ENCODE data around the gene TRMT2A.

TRMT2A gene

GRCh38 chr22:20117633-20118299, 740 bp upstream of the TRMT2A start:
- DNase-seq, result peak; percentile 59

DNA sequence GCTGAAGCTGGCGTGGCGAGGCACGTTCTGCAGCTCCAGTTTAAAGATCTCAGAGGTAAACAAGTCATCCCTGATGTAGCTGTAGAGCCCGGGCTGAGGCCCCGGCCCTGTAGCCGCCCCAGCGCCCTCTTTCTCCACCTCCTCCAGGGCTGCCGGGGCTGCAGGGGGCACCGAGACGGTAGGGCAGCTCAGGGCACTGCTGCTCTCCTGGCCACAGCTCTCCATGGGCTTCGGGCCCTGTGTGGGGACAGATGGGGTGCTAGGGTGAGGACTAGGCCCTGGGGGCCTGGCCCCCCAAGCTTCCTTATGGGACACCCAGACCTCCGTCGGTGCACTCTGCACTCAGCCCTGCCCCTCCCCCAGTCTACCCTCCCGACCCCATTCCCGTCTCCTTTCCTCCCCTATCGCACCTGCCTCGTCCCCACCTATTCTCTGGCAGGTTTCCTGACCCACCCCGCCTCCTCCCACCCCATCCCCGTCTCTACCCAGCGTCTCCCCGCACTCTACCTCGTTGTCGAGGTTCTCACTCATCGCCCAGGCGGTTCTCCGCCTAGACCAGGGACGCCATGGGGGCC, 563 bp downstream of the TRMT2A start:
- no peak for DNase-seq

- no peak for DNase-seq
Measured at GRCh38 chr22:20115691-20116375, 1.2 kb downstream of the TRMT2A start, which contains the start of gene RANBP1. Gene RANBP1, plus strand, starts transcription at chr22:20116104. Its CDS starts 81 bp downstream, at chr22:20116185.

- no peak for DNase-seq
Measured at GRCh38 chr22:20114506-20115475, 2.2 kb downstream of the TRMT2A start.

- no peak for DNase-seq
Measured at GRCh38 chr22:20113551-20114310, 3.3 kb downstream of the TRMT2A start.

DNA sequence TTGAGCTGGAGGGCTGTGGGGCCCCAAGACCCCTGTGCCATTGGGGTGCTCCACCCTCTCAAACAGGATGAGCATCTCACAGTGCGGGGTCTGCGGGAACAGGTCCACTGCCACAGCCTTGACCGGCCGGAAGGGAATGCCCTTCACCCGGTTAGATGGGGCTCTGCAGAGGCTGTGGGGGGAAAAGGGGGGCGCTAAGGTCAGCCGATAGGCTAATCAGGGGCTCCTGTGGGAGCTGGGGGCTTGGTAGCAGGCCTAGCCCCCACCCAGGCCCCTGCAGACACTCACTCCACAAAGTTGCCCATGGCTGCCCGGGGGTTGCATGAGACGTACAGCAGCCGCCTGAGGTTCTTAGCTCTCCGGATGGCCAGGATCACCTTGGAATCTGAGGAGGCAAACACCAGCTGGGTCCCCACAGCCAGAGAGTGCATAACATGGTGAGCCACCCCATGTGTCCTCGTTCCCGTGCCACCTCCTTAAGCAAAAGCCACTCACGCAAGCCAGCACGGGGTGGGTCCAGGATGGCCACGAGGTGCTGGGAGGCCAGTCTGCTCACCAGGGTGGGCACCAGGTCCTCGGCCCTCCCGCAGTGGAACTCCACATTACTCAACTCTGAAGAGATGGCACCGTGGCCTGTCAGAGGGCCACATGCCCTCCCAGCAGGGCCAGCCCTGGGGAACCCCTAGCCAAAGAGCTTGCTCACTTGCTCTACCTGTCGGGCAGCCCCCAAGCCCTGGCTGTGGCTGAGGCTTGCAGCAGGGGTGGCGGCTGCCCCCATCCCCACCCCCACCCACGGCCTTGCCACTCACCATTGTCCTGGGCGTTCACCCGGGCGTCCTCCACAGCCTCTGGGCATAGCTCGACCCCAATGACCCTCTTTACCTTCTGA, 4.2 kb downstream of the TRMT2A start:
- no peak for DNase-seq

DNA sequence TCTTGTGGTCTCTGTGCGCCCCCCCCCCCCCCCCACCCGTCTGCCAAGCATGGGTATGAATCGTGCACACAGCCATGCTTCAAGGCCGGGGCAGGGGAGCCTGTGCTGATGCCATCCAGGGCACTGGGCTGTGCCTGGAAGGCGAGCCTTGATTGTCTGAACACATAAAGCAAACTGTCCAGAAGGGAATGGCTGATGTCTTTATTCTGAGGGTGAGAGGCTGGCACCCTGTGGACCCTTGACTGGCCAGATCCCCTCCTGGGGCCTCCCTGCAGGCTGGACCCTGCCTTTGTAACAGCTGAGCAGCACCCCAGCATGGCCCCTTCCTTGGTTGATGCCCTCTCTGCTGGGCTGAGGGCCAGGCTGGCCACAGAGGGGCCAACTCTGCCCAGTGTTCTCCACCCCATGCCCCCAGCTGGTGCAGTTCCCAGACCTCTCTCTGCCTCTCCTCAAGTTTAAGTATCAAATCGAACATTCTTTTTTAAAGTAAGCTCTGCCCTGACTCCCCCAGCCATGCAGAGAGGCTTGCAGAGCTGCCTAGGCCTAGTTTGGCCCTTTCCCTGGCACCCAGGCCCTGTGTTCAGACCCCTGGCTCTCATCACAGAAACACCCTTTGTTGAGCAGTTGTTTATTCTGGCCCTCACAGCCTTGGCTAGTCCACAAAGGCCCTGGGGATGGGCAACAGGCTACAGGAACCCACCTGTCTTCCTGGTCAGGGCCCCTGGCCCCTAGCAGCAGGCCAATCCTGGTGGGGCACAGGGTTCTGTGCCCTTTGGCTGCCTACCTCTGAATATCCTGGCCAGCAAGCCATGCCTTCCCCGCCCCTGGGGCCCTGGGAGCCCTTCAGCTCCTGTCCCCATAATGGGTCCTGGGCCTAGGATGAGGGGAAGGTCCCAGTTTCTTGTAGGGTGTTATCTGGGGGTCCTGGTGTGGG, 5.1 kb downstream of the TRMT2A start:
- no peak for DNase-seq

- no peak for DNase-seq
Measured at GRCh38 chr22:20111045-20111688, 5.9 kb downstream of the TRMT2A start.

DNA sequence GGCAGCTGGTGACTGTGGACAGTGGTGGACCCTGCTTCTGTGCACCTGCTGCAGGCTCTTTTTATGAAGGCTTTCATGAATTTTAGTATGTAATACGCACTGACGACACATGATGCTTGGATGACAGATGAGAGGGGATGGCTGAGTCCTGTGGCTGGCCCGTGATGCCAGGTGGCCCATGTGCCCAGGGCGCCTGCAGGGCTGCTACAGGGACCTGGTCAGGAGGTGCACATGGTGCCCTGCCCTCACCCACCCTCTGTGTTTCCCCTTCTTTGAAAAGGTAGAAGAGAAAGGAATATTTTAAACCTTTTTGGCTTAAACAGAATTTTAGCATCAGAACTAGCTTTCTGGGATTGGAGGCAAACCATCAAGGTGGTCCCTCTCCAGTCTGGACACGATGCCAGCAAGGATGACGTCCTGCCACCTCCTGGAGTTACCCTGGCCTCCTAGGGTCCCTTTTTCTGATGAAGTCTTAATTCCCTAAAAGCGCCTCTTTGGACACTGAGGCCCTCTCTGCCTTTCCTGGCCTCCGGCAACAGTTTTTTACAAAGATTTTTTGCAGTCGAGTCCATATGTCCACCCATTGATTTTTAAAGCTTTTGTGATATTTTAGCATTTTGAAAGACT, 6.6 kb downstream of the TRMT2A start:
- DNase-seq, result no peak

GRCh38 chr22:20109411-20110358, 7.3 kb downstream of the TRMT2A start:
- DNase-seq, result no peak

- no peak for DNase-seq
Measured at GRCh38 chr22:20108757-20109230, 8.2 kb downstream of the TRMT2A start.

GRCh38 chr22:20107951-20108756, 8.9 kb downstream of the TRMT2A start:
- no peak for DNase-seq

DNA sequence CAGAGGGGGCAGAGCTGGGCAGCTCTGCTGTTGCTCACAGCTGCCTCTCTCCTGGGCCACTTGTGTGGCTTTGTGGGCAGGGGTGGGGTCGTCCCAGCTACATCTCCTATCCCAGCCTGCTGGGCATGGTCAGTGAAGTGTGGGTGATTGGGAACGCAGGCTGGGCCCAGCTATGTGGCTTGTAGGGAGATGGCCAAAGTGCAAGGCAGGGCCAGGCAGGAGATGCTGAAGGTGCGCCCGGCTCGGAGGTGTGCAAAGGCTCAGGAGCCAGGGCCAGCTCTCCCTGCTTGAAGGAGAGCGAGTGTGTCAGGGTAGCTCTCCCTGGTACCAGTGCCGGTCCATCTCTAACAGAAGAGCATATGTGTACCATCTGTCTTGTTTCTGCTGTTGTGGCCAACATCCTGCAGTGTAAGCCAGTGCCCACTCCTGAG, 9.5 kb downstream of the TRMT2A start:
- no peak for DNase-seq

DNA sequence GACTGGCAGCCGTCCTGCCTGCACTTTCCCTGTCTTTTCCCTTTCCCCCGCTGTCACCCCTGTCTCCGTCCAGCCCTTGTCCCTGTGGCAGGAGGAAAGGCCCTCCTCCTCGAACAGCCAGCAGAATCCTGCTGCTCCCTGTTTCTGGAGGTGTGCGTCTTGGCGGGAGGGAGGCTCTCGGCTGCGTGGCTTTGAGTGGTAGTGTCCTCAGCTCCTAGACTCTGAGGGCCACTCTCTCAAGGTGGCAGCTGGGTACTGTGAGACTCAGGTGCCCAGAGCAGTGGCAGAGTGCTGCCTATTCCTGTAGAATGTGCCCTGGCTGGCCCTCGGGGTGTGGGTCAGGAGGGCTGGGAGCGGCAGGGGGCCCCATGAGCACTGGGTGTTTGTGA, 10.2 kb downstream of the TRMT2A start:
- DNase-seq, result no peak

DNA sequence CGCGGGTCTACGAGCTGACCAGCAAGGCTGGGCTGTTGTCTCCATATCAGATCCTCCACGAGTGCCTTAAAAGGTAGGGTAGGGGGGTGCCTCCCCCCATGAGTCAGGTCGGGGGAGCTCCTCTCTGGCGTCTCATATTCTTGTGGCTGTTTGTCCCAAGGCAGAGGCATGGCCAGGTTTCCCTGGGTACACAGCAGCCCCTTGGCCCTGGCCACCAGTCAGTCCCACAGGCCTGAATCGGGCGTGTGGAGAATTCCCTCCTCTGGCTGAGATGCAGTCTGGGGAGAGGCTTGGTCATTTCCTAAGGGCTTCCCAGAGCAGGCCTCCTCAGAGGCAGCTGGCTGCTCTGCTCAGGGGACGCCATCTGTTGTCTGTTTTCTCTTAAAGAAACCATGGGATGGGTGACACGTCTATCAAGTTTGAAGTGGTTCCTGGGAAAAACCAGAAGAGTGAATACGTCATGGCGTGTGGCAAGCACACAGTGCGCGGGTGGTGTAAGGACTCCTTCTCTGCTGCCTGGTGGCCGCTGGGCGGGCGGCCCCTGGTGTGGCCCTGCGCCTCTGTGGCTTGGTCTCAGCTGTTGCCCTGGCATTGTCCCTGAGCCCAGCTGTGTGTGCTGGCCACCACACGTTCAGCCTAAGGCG, 10.7 kb downstream of the TRMT2A start:
- no peak for DNase-seq
